ENCODE data around the gene RAB37.
A peak's percentile ranks its signal among the peaks of the same experiment; 100 is the strongest.

Gene RAB37

GRCh38 chr17:74742153-74742515, 5.1 kb downstream of the RAB37 start:
- no peak for DNase-seq
- in situ Hi-C loops (cut with HindIII; ENCODE audit: low pct_ligation_motif_present, low pct_unique_long_range_greater_than_20kb, low sequenced_read_pairs) = no loop called here

GRCh38 chr17:74742978-74743545, 6.0 kb downstream of the RAB37 start:
- DNase-seq = no peak
- in situ Hi-C loops (cut with HindIII; ENCODE audit: low pct_ligation_motif_present, low pct_unique_long_range_greater_than_20kb, low sequenced_read_pairs) = no loop called here

- no peak for DNase-seq
- in situ Hi-C loops (cut with HindIII; ENCODE audit: low pct_ligation_motif_present, low pct_unique_long_range_greater_than_20kb, low sequenced_read_pairs) = no loop called here
These were observed 6.7 kb downstream of the RAB37 start for GRCh38 chr17:74743755-74744154.

GRCh38 chr17:74744349-74744713, 7.3 kb downstream of the RAB37 start:
- in situ Hi-C loops (cut with HindIII; ENCODE audit: low pct_ligation_motif_present, low pct_unique_long_range_greater_than_20kb, low sequenced_read_pairs) = no loop called here
- no peak for DNase-seq

GRCh38 chr17:74744714-74745547, 7.9 kb downstream of the RAB37 start:
- peak; percentile 72 for DNase-seq
- in situ Hi-C loops (cut with HindIII; ENCODE audit: low pct_ligation_motif_present, low pct_unique_long_range_greater_than_20kb, low sequenced_read_pairs) = no loop called here

GRCh38 chr17:74745548-74746177, 8.6 kb downstream of the RAB37 start:
- no peak for DNase-seq
- in situ Hi-C loops (cut with HindIII; ENCODE audit: low pct_ligation_motif_present, low pct_unique_long_range_greater_than_20kb, low sequenced_read_pairs) = no loop called here

GRCh38 chr17:74746376-74746775, 9.3 kb downstream of the RAB37 start:
- no peak for DNase-seq
- in situ Hi-C loops (cut with HindIII; ENCODE audit: low pct_ligation_motif_present, low pct_unique_long_range_greater_than_20kb, low sequenced_read_pairs) = no loop called here

GRCh38 chr17:74746922-74747321, 9.9 kb downstream of the RAB37 start:
- in situ Hi-C loops (cut with HindIII; ENCODE audit: low pct_ligation_motif_present, low pct_unique_long_range_greater_than_20kb, low sequenced_read_pairs) = no loop called here

GRCh38 chr17:74748279-74748528, 11.1 kb downstream of the RAB37 start:
- no peak for DNase-seq
- in situ Hi-C loops (cut with HindIII; ENCODE audit: low pct_ligation_motif_present, low pct_unique_long_range_greater_than_20kb, low sequenced_read_pairs) = no loop called here

More at GRCh38 chr17:74746922-74747321, 9.9 kb downstream of the RAB37 start:
- no peak for DNase-seq

- in situ Hi-C loops (cut with HindIII; ENCODE audit: low pct_ligation_motif_present, low pct_unique_long_range_greater_than_20kb, low sequenced_read_pairs) = no loop called here
- peak; percentile 95 for DNase-seq
These were observed 11.6 kb downstream of the RAB37 start, which contains the start of gene NHERF1 for GRCh38 chr17:74748529-74749278. NHERF1 (plus strand) TSS chr17:74748628; CDS start chr17:74748847, 219 bp downstream.

GRCh38 chr17:74749279-74750038, 12.4 kb downstream of the RAB37 start:
- in situ Hi-C loops (cut with HindIII; ENCODE audit: low pct_ligation_motif_present, low pct_unique_long_range_greater_than_20kb, low sequenced_read_pairs) = no loop called here
- DNase-seq = peak; percentile 68

GRCh38 chr17:74750039-74750326, 12.9 kb downstream of the RAB37 start:
- DNase-seq = no peak
- in situ Hi-C loops (cut with HindIII; ENCODE audit: low pct_ligation_motif_present, low pct_unique_long_range_greater_than_20kb, low sequenced_read_pairs) = no loop called here

GRCh38 chr17:74750327-74751069, 13.4 kb downstream of the RAB37 start:
- DNase-seq = no peak
- in situ Hi-C loops (cut with HindIII; ENCODE audit: low pct_ligation_motif_present, low pct_unique_long_range_greater_than_20kb, low sequenced_read_pairs) = no loop called here

GRCh38 chr17:74752415-74752814, 15.4 kb downstream of the RAB37 start:
- in situ Hi-C loops (cut with HindIII; ENCODE audit: low pct_ligation_motif_present, low pct_unique_long_range_greater_than_20kb, low sequenced_read_pairs) = no loop called here
- DNase-seq = no peak

GRCh38 chr17:74752822-74753401, 15.9 kb downstream of the RAB37 start:
- in situ Hi-C loops (cut with HindIII; ENCODE audit: low pct_ligation_motif_present, low pct_unique_long_range_greater_than_20kb, low sequenced_read_pairs) = no loop called here
- no peak for DNase-seq

GRCh38 chr17:74754832-74755231, 17.8 kb downstream of the RAB37 start:
- in situ Hi-C loops (cut with HindIII; ENCODE audit: low pct_ligation_motif_present, low pct_unique_long_range_greater_than_20kb, low sequenced_read_pairs) = no loop called here

GRCh38 chr17:74755533-74755932, 18.5 kb downstream of the RAB37 start:
- DNase-seq = no peak
- in situ Hi-C loops (cut with HindIII; ENCODE audit: low pct_ligation_motif_present, low pct_unique_long_range_greater_than_20kb, low sequenced_read_pairs) = no loop called here

More at GRCh38 chr17:74754832-74755231, 17.8 kb downstream of the RAB37 start:
- DNase-seq = no peak

GRCh38 chr17:74756891-74757290, 19.8 kb downstream of the RAB37 start:
- in situ Hi-C loops (cut with HindIII; ENCODE audit: low pct_ligation_motif_present, low pct_unique_long_range_greater_than_20kb, low sequenced_read_pairs) = no loop called here
- DNase-seq = no peak
